NCI-H2196 treated with DMSO at 0.1 percent for 48 hours (cell line): ENCODE measurements around the gene DHX40.
"Not testable (repeated sequence)": the region's sequence is repeated elsewhere in the genome, so short reads cannot be mapped to it uniquely, and the experiment has no call there.

ENCODE experiments used
- DNase-seq: peaks from one replicate; lab custom pipeline; 2025; ENCODE audit not compliant: unreplicated experiment; lab: John Stamatoyannopoulos, UW

Gene DHX40, protein sequence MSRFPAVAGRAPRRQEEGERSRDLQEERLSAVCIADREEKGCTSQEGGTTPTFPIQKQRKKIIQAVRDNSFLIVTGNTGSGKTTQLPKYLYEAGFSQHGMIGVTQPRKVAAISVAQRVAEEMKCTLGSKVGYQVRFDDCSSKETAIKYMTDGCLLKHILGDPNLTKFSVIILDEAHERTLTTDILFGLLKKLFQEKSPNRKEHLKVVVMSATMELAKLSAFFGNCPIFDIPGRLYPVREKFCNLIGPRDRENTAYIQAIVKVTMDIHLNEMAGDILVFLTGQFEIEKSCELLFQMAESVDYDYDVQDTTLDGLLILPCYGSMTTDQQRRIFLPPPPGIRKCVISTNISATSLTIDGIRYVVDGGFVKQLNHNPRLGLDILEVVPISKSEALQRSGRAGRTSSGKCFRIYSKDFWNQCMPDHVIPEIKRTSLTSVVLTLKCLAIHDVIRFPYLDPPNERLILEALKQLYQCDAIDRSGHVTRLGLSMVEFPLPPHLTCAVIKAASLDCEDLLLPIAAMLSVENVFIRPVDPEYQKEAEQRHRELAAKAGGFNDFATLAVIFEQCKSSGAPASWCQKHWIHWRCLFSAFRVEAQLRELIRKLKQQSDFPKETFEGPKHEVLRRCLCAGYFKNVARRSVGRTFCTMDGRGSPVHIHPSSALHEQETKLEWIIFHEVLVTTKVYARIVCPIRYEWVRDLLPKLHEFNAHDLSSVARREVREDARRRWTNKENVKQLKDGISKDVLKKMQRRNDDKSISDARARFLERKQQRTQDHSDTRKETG

DNA sequence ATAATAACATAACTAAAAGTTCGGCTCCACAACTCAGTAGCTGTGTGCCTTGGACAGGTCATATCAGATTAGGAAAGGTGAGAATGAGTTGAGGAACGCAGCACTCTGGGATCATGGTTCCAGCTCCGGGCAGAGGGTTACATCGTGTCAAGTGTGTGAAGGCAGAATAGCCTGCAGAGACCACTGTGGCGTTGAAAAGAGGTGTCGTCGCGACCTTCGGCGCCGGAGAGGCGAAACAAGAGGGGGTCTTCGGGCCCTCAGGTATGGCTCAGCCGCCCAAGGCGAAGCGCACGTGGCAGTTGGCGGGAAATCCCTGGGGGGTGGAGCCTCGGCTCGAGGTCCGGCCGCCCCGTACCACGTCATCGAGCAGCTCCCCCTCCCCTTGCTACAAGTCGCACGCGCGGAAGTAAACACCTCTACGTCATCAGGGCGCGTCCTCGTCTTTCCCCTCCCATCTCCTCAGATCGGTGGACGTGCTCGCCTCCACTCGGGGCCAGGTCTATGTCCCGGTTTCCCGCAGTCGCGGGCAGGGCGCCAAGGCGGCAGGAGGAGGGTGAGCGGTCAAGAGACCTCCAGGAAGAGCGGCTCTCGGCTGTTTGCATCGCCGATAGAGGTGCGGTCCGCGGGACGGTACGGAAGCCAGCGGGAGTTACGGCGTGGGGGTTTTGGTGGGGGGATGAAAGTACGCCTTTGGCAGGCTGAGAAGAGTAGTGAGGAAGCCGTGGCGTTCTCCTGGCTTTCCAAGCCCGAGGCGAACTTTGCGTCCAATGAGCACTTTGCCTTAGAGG is at the start of gene DHX40:
DHX40 (plus strand) TSS at position 440 of the 788 bp plus-strand sequence; CDS start at position 502, 62 bp downstream.
- peak; percentile 89 for DNase-seq

DNA sequence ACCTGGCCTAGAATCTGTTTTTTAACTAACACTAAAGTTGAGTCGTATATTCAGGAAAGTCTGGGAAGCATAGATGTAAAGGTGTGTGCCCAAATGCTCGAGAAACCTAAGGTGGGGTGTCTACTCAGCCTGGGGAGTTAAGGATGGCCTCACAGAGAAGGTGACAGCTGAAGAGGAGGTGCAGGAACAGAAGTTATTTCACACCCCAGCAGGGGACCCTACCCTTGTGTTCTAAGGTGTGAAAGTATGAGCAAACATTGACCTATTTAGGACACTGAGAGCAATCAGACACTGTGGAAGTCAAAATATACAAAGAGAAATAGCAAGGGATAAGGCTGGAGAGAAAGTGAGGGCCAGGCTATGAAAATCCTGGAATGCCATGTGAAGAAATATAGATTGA is 49.0 kb upstream of the DHX40 start:
- DNase-seq, result no peak

DNA sequence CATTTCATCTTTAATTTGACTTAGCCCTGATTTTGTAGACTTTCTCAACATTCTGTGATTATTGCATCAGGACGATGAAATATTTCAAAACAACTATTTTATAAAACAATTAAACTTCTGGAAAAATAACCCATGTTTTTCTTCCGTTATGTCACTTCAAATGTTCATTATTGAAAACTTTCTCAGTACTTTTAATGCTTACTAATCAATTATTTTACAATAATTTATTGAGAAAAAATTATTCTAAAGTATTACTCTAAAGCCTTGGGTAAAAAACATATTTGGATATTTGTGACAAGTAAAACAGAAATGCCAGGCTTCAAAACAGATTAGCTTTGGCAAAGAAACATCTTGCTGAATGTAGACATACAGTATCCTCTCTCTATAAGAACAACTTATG is 46.3 kb upstream of the DHX40 start:
- DNase-seq, result no peak

DNA sequence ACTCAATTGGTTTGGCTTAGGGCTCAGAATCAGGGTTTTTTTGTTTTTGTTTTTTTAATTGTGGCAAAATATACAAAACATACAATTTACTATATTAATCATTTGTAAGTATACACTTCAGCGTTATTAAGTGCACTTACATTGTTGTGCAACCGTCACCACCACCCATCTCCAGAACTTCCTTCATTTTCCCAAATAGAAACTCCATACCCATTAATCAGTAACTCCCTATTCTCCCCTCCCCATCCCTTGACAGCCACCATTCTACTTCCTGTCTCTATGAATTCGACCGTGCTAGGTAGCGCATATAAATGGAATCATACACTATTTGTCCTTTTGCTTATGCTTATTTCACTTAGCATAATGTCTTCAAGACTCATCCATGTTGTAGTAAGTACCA is 45.2 kb upstream of the DHX40 start:
- DNase-seq, result no peak

DNA sequence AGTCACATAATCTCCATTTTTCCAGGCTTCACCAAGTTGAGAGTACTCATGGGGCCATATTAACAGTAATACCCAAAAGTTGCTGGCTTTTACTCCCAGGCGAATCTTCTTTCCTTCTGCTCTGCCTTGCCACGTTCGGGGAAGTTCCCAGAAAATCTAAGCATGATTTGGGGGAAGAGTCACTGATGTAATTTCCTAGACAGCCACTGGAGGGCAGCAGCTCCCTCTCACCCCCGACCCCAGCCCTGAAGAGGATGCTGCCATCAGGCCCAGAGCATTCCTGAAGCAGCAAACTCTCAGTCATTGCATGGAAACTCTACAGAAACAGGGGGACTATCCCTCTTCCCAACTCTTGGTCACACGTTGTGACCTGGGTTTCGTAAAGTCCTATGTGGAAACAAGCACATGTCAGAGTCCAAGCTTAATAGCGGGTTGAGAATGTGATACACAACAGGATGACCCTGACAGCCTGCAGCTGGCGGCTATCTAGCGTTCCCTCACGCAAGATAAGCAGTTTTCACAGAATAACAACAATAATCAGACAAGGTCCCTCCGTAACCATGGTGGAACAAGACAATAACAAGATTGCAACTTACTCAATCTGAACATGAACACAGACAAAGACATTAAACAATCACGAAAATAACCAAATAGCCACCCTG is 43.8 kb upstream of the DHX40 start:
- peak; percentile 33 for DNase-seq

DNA sequence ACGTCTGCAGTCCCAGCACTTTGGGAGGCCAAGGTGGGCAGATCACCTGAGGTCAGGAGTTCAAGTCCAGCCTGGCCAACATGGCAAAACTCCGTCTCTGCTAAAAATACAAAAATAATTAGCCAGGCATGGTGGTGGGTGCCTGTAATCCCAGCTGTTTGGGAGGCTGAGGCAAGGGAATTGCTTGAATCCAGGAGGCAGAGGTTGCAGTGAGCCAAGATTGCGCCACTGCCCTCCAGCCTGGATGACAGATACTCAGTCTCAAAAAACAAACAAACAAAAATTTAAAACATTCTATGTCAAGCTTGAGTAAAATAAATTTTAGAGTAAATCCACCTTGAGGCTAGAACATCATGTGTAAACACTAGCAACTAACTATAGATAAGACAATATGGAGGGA is 40.5 kb upstream of the DHX40 start:
- not testable (repeated sequence) for DNase-seq

DNA sequence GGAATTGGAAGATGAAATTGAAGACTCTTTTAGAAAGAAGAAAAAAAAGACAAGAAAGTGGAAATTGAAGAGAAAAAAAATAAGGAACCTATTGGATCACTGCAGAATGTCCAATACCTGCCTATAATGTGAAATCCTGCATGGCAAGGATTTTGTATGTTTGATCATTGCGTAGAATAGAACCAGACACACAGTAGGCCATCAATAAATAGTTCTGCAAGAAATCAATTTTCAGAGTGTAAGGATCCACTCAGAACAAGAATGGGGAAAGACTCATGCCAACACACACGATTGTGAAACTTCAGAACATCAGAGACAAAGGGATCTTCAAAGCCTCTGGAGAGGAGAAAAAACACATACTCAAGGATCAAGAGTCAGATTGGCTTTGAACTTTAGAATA is 39.7 kb upstream of the DHX40 start:
- DNase-seq, result no peak

DNA sequence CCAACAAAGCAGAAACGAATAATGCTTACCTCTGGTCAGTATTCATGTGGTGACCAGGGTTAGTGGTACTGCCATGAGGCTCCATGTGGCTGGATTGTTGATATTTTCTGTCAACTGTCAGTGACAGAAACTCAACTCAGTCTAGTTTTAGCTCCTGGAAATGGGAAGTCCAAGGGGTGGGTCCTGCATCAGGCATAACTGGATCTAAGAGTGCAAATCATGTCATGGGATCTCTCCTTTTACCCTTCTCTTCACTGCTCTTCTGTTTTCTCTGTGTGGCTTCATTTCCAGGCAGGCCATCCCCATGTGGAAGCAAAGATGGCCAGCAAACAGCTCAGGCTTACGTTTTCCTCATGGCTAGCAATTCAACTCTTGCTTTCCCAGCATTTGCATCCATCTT is 39.0 kb upstream of the DHX40 start:
- no peak for DNase-seq

DNA sequence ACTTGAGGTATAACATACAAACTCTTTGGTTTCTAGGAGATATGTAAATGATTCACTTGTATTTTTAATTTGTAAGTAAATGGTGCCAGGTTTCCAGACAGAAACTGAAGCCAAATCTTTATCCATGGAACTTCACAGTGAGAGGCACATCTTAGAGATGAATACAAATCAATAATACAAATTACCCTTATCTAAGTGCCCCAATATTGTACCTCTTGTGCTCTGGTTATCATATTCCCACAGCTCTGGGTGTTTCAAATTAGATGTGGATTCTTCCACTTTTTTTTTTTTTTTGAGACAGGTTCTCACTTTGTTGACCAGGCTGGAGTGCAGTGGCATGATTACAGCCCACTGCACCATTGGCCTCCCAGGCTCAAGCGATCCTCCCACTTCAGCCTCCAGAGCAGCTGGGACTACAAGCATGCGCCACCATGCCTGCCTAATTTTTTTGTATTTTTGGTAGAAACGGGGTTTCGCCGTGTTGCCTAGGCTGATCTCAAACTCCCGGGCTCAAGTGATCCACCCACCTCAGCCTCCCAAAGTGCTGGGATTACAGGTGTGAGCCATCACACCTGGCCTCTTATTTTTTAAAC is 38.0 kb upstream of the DHX40 start:
- no peak for DNase-seq

DNA sequence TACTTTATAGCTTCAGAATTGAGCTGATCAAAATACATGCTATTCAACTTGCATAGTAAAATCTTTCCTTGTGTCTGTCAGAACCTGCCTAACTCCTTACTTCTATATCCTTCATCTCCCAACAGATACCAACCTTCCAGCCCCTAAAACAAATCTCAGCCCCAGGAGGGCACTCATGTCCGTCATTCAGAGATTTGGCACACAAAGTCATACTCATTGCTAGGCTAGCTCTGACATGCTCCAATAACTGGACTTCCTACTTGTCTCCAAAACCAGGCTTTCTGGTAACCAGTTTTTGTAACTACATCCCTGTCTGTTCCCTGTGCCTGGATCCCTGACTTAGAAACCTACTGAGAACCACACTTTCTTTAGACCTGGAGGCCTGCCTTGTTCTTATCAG is 37.5 kb upstream of the DHX40 start:
- no peak for DNase-seq

DNA sequence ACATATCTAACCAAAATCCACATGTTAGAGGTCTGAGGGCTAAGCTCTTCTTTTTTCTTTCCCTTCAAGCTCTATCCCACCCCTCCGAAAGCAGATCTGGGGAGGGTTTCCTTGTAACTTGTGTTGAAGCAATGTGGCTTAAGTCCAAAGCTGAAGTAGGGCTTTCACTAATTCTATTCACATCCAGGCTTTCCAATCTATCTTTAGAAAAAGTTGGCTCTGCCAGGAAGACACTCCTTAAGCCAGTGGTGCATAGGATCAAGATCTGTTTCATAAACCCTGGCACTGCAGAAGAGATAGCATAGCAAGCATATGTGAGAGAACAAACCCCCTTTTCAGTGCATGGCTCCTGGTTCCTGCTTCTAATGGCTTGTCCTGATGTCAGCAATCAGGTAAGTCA is 34.9 kb upstream of the DHX40 start:
- no peak for DNase-seq

DNA sequence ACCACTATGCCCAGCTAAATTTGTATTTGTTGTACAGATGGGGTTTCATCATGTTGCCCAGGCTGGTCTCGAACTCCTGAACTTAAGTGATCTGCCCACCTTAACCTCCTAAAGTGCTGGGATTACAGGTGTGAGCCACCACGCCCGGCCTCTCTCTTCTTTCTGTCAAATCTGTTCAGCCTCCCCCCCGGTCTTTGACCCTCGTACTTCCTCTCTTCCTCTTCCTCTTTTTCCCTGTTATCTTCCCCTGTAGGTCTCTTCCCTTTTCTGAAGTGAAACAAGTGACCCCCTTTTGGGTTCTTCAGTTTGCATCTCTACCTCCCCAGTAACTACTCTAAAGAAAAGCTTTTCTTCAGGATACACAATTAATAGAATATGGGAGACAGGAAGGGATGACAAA is 31.7 kb upstream of the DHX40 start:
- DNase-seq, result no peak

DNA sequence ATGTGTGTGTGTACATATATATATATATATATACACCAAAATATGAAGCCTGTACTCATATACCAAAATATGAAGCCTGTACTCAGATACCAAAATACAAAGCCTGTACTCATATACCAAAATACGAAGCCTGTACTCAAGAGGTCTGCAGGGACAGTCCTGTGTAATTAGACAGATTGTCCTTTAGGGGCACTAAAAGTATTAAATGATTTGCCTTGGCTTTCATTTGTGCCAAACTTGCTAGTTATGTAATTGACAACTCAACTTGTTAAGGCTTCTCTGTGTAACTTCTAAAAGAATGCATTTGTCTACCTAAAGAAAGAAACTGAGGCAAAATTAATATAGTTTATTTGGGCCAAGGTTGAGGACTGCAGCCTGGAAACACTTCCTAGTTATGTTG is 30.8 kb upstream of the DHX40 start:
- no peak for DNase-seq

DNA sequence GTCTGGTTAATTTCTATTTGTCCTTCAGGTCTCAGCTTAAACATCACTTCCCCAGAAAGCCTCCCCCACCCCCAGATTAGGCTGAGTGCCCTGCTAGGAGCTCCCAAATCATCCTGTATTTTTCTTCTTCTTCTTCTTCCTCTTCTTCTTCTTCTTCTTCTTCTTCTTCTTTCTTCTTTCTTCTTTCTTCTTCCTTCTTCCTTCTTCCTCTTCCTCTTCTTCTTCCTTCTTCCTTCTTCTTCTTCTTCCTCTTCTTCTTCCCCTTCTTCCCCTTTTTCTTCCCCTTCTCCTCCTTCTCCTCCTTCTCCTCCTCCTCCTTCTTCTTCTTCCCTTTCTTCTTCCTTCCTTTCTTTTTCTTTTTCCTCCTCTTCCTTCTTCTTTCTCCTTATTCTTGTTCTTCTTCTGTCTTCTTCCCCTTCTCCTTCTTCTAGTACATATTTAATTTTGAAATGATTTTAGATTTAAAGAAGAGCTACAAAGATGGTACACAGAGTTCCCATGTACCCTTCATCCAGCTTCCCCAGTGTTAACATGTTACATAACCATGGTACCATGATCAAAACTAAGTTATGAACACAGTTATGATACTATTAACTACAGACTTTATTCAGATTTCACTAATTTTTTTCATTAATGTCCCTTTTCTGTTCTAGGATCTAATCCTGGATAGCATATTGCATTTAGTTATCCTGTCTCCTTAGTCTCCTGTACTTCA is 27.1 kb upstream of the DHX40 start:
- no peak for DNase-seq

DNA sequence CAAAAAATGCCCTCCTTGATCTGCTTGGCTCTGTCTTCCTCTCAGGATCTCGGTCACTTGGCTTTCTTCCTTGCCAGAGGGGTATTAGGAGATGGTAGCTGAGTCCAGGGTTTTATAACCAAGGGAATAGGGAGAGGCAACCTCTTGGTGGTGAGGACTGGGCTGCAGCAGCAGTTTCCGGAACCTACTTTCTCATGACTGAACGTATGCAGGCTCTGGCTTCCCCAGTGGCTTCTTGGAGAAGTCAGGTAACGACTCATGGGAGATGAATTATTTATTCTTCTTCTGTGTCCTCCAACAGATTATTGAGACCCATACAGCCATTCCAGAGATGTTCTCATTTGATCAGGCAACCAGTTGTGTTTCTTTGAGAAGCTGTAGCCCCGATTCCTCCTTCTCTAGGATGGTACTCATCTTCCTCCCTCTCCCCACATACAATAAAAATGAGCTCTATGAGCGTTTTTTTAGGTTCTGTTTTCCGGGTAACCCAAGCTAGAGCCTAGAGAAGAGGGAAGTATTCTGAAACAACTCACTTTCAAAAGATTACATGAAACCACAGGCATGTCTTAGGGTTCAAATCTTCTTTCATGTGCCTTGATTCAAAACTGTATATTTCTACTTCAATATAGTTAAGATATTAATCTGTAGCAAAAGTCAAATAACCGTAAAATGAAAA is 22.3 kb upstream of the DHX40 start:
- no peak for DNase-seq

DNA sequence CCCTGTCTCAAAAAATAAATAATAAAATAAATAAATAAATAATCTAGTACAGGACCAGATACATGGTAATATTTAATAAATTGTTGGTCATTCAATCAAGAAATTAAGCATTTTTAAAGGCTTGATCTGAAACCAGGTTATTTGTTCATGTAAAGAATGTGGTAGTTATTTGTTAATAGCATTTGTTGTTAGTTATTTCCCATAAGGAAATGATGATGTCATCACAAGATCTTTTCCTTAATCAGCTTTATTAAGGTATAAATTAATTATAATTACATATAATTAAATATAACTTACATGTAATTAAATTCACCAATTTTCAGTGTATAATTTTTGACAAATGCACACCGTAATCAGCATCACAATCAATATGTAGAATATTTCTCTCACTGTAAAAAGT is 19.5 kb upstream of the DHX40 start:
- DNase-seq, result no peak

DNA sequence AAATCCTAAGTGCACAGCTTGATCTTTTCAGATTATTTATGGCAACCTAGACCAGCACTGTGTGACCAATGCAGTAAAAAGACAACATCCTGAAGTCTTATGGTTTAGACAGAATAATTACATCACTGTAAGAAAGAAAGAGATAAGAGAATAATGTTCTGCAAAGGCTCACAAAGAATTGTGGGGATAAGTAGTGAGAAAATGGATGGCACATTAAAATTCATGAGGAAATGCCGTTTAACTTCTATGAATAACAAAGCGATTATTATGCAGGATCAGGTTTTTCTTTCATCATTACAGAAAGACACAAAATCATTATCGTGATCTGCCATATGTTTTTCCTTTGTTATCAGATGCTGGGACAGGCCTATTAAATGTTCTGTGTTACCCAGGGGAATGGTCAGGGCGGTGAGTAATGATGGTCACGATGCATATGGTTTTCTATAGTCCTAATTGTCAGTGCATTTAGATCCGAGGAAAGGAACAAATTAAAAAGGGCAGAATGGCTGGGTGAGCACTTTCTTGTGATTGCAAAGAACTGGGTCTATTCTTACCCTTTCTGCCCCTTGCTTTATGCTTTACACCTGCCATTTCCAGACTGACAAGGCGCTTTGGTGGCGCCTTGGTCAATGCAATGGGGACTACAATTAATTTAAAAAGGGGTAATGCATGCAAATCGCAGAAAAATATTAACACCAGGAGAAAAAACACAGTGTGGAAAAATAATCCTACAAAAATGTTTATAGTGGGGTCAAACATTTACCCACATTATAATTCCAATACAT is 18.1 kb upstream of the DHX40 start:
- no peak for DNase-seq

DNA sequence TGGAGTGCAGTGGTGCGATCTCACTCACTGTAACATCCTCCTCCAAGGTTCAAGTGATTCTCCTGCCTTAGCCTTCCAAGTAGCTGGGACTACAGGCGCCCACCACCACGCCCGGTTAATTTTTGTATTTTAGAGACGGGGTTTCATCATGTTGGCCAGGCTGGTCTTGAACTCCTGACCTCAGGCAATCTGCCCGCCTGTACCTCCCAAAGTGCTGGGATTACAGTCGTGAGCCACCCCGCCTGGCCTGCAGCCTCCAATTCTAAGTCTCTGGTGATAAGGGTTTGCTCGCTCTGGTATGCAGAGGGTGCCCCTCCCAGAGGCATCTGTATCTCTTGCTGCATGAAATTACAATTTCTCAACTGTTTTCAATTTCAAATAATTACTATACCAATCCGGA is 16.4 kb upstream of the DHX40 start:
- not testable (repeated sequence) for DNase-seq

DNA sequence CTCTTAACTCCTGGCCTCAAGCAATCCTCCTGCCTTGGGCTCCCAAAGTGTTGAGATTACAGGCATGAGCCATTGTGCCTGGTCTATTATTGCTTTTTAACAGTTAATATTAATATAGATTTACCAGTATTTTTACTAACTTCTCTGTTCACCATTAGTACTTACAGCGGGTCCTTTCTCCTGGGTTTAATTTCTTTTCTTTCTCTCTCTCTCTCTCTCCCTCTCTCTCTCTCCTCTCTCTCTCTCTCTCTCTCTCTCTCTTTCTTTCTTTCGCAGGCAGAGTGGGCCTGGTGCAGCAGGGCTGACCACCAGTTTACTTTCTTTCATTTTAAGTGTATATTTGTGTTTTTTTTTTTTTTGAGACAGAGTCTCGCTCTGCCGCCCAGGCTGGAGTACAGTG is 14.7 kb upstream of the DHX40 start:
- no peak for DNase-seq
